Left ventricle myocardium inferior (tissue), 1 donor: ENCODE measurements around the gene PER2. TPM values are rescaled to one million over a fixed set of nuclear protein-coding genes. Genes with fewer than 3 reads are reported as not detected.
A peak's percentile ranks its signal among the peaks of the same experiment; 100 is the strongest.

ENCODE experiments used
- DNase-seq: peaks from one replicate; pipeline ENCODE4 v3.0.0-alpha.2; 2020
- H3K27ac ChIP-seq: fragments of 200-600 bp; replicated peaks from 2 replicates; pipeline ENCODE4 v1.8.0; 2021
- H3K27me3 ChIP-seq: fragments of 200-600 bp; 2 replicates; pipeline ENCODE4 v1.8.0; 2021; ENCODE audit warnings: low read depth
- H3K36me3 ChIP-seq: fragments of 200-600 bp; 2 replicates; pipeline ENCODE4 v1.8.0; 2021
- H3K4me1 ChIP-seq: fragments of 200-600 bp; 2 replicates; pipeline ENCODE4 v1.8.0; 2021
- H3K4me3 ChIP-seq: fragments of 200-600 bp; 2 replicates; pipeline ENCODE4 v1.8.0; 2021; ENCODE audit warnings: mild to moderate bottlenecking, moderate library complexity
- H3K9me3 ChIP-seq: fragments of 200-600 bp; replicated peaks from 2 replicates; pipeline ENCODE4 v1.8.0; 2021
- intact Hi-C: fragments of 100-400 bp; cut with micrococcal nuclease; formaldehyde crosslinking; loops from one replicate; pipeline ENCODE4 v1.11.0; 2022
- total RNA-seq: library from RNA; stranded (reverse); fragmentation: NEBNext Ultra II Directional; extraction: Animal tissue kit (Norgen Biotek cat#: 25700); gene quantifications from one replicate; pipeline ENCODE4 v1.2.1, GENCODE V29; 2021
- TF ChIP-seq, protein P1 (sequence below): fragments of 200-600 bp; IDR thresholded peaks from 2 replicates; pipeline ENCODE4 v1.8.0; 2021; ENCODE audit warnings: antibody characterized with exemption, mild to moderate bottlenecking, borderline replicate concordance
- donor health status: DM: no; HTN: yes; CAD: no; lungs with severe emphysema.

PER2 gene
- total RNA-seq, 1 donor from 2014 or later: 3.4 TPM

DNA sequence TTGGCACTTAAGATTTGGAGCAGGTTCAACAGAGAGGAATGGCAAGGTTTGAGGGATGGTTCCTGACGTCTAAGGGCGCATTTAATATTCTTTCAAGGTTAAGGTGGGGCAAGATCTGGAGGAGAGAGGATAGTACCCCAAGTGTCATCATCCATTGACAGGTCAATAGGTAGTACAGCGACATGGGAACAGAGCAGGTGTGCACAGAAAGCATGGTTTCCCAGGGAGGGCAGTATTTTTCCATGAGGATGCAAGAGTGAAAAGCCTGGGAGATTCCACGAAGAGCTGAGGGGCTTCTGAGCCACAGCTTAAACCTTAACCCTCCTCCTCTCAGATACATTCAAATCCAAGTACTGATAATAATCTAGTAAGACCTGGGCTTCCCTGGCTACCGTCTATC is 57.7 kb downstream of the PER2 start:
- H3K27me3 ChIP-seq: no peaks in the 10 kb centered on the region
- H3K4me3 ChIP-seq: peak overlapping the region; percentile 66
- TF ChIP-seq, protein P1, sequence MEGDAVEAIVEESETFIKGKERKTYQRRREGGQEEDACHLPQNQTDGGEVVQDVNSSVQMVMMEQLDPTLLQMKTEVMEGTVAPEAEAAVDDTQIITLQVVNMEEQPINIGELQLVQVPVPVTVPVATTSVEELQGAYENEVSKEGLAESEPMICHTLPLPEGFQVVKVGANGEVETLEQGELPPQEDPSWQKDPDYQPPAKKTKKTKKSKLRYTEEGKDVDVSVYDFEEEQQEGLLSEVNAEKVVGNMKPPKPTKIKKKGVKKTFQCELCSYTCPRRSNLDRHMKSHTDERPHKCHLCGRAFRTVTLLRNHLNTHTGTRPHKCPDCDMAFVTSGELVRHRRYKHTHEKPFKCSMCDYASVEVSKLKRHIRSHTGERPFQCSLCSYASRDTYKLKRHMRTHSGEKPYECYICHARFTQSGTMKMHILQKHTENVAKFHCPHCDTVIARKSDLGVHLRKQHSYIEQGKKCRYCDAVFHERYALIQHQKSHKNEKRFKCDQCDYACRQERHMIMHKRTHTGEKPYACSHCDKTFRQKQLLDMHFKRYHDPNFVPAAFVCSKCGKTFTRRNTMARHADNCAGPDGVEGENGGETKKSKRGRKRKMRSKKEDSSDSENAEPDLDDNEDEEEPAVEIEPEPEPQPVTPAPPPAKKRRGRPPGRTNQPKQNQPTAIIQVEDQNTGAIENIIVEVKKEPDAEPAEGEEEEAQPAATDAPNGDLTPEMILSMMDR: no peak
- intact Hi-C loops: no loop called here
- DNase-seq: no peak
- no peaks in the 10 kb centered on the region for H3K9me3 ChIP-seq
- peaks cover 37% of the 10 kb centered on the region for H3K4me1 ChIP-seq
- no peak overlapping the region for H3K27ac ChIP-seq
- no peaks in the 10 kb centered on the region for H3K36me3 ChIP-seq

DNA sequence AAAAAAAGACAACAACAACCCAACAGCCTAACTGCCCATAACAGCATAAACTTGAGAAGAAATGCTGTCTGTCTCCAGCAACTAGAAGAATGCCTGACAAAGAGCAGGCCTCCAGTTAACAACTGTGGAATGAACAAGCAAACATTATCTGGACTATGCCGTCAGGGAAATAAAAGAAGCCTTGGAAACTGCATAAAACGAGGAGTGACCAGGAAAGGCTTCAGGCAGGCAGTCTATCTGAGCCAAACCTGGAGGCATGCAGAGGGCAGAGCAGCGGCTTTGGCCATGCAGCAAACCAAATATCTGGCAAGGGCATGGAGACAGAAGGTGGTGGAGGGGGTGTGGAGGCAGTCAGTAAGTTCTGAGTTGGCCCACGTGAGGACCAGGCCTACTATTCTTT is 59.7 kb downstream of the PER2 start:
- no peak for DNase-seq
- TF ChIP-seq, protein P1: no peak
- Histone ChIP-seq H3K4me3 (no peak overlapping the region), H3K4me1 (peaks cover 36% of the 10 kb centered on the region), H3K27me3 (no peaks in the 10 kb centered on the region), H3K36me3 (no peaks in the 10 kb centered on the region), H3K9me3 (no peaks in the 10 kb centered on the region), H3K27ac (peak overlapping the region; percentile 54)
- intact Hi-C loops: no loop called here

DNA sequence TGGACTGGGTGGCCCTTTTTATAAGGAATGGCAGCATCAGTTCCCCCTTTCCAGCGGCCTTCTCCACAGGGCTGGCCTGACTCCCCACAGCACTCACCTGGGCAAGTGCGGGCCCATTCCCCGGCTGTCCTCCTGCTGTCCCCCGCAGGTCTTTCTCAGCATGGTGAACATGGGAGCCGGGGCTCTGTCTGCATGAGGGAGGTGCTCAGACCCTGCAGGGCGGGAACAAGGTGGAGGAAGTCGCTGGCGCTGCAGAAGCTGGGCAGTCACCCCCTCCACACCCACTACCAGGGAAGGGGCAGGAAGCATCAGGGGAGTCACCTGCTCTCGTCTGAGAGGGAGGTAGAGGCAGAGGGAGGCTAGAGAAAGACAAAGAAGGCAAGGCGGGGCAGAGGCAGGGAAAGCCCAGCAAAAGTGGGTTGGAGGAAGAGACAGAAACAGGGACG is 60.8 kb downstream of the PER2 start:
- H3K27me3 ChIP-seq: no peaks in the 10 kb centered on the region
- H3K36me3 ChIP-seq: no peaks in the 10 kb centered on the region
- TF ChIP-seq, protein P1: no peak
- intact Hi-C loops: no loop called here
- no peak overlapping the region for H3K27ac ChIP-seq
- DNase-seq: no peak
- no peak overlapping the region for H3K4me3 ChIP-seq
- peaks cover 36% of the 10 kb centered on the region for H3K4me1 ChIP-seq
- no peaks in the 10 kb centered on the region for H3K9me3 ChIP-seq

DNA sequence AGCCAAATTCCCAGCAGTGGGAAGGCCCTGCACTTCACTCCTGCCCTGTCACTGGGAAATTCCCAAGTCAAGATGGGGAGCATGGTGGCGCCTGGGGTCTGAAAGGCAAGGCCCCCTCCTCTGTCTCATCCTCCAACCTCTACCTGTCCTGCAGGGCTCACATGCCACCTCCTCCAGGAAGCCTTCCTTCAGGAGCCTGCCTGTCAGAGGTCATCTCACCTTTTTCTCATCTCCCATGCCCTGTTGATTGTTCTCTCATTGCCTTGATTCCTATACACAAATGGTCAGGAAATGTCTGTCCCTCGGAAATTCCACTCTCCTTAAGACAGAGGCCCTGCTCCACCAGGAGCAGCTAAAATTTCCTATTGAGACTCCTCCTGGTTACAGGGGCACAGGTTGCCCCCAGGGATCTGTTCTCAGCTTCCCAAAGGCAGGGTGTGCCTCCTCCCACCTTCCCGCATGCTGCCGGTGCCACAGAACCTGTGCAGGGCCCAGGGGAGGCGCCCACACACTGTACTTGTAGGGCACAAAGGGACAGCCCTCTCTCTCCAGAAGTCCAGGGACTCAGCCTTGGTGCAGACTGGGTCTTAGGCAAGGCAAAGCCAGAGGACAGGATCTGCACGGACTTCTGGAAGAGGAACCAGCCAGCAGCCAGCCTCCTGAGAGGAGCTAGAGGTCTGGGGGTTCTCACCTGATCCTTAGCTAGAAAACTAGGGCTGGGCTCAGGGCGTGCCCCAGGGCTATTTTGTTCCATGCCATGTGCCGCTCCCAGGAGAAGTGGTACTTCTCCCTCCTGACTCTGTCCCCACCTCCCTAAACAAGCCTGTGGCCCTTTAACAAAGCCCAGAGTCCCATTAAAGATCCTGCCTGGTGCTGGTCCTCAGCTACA is 61.5 kb downstream of the PER2 start:
- no peak overlapping the region for H3K27ac ChIP-seq
- peaks cover 33% of the 10 kb centered on the region for H3K4me1 ChIP-seq
- H3K4me3 ChIP-seq: no peak overlapping the region
- TF ChIP-seq, protein P1: no peak
- no peaks in the 10 kb centered on the region for H3K9me3 ChIP-seq
- no peaks in the 10 kb centered on the region for H3K27me3 ChIP-seq
- DNase-seq: no peak
- intact Hi-C loops: no loop called here
- no peaks in the 10 kb centered on the region for H3K36me3 ChIP-seq

DNA sequence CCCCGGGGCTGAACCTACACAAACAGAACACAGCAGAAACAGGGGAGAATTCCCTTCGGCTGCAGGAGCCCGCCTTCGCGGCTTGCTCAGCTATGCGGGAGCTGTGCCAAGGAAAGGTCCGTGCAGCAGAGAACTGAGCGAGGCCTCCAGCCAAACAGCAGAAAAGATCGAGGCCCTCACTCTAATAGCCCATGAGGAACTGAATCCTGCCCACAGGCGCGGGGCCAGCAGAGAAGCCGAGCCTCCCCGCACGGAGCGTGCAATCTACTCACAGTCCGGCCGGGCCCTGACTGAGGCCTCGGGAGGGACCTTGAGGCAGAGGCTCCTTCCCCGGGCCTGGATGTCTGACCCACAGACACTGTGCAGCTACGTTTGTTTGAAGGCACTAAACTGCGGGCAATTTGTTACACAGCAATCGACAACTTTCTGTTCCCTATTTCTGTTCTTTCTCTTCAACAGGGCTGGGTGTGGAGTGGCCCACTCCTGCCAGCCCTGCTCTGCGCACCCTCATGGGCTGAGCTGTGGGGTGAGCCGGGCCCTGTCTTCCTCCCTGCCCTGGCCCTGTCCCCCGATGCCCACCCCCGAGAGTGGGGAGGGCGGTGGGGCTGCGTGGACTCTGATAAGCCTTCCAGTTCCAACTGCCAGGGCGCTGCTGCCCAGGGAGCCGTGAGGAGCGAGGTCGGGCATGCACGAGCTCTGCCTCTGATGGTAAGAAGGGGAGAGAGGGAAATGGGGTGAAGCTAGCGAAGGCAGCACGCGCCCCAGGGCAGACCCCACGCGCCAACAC is 62.3 kb downstream of the PER2 start:
- TF ChIP-seq, protein P1: no peak
- intact Hi-C loops: no loop called here
- Histone ChIP-seq H3K4me3 (no peak overlapping the region), H3K27me3 (no peaks in the 10 kb centered on the region), H3K36me3 (no peaks in the 10 kb centered on the region), H3K4me1 (peaks cover 25% of the 10 kb centered on the region), H3K27ac (peak overlapping the region; percentile 23), H3K9me3 (no peaks in the 10 kb centered on the region)
- DNase-seq: no peak
